Measurements from ENCODE around the gene HRH2. TPM values are rescaled to one million over a fixed set of nuclear protein-coding genes. Genes with fewer than 3 reads are reported as not detected.

The HRH2 gene
- total RNA-seq, 3 donors from 2014 or later (not counting 1 experiment from before 2014, with no cell fraction given): 1.4 to 13.9 (median 3.1) TPM

DNA sequence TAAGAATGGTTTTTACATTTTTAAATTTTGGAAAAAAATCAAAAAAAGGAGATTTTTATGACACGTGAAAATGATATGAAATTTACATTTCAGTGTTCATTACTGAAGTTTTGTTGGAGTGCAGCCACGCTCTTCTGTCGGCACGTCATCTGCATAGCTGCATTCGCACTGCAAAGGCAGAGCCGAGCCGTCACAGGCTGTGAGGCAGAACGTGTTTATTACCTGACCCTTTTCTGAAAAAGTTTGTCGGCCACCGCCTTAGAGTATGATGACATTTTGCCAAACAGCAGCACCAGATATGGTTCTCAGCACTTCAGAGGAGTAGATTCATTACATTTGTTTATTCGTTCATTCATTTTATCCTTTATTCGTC is 24.1 kb downstream of the HRH2 start:
- no peak overlapping the region for H3K4me3 ChIP-seq (ENCODE audit: low read length)
- H3K27ac Mint-ChIP-seq: no peak overlapping the region
- WGBS (ENCODE audit: insufficient coverage): 89% methylated on average over 12 of the region's 12 CpGs

DNA sequence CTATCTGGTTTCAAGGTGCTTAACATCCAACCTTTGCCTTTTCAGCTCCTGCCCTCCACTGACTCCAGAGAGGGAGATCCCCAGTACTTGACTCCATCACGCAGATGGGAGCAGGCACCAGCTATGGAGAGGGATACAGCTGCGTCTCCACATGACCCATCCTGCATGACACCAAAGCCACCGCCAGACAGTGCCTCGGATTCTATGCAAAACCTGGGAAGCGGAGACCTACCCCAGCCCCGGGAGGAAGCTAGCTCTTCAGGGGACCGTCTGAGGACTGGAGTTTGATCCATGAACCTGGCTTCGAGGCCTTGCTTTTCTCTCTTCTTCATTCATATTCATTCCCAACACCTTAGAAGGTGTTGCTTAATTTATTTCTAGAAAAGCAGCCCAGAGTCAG is 24.8 kb downstream of the HRH2 start:
- Histone ChIP-seq H3K36me3 (ENCODE audit: control insufficient read depth, insufficient read depth, low read length) (no peaks in the 10 kb centered on the region), H3K27ac (ENCODE audit: low read length) (no peak overlapping the region), H3K27me3 (ENCODE audit: control insufficient read depth, insufficient read depth, low read length) (no peaks in the 10 kb centered on the region), H3K4me3 (ENCODE audit: low read length) (no peak overlapping the region), H3K4me1 (ENCODE audit: control insufficient read depth, insufficient read depth, low read length) (no peaks in the 10 kb centered on the region), H3K9me3 (ENCODE audit: control insufficient read depth, insufficient read depth, low read length) (no peaks in the 10 kb centered on the region)
- Mint-ChIP-seq H3K36me3 (no peaks in the 10 kb centered on the region), H3K9me3 (no peaks in the 10 kb centered on the region), H3K4me1 (peaks cover 0 to 4% of the 10 kb centered on the region in 2 donors), H3K27me3 (ENCODE audit: low read depth in 2 of 2) (peaks cover 0 to 7% of the 10 kb centered on the region in 2 donors), H3K4me3 (no peak overlapping the region), H3K27ac (no peak overlapping the region)
- TF ChIP-seq, protein P1, sequence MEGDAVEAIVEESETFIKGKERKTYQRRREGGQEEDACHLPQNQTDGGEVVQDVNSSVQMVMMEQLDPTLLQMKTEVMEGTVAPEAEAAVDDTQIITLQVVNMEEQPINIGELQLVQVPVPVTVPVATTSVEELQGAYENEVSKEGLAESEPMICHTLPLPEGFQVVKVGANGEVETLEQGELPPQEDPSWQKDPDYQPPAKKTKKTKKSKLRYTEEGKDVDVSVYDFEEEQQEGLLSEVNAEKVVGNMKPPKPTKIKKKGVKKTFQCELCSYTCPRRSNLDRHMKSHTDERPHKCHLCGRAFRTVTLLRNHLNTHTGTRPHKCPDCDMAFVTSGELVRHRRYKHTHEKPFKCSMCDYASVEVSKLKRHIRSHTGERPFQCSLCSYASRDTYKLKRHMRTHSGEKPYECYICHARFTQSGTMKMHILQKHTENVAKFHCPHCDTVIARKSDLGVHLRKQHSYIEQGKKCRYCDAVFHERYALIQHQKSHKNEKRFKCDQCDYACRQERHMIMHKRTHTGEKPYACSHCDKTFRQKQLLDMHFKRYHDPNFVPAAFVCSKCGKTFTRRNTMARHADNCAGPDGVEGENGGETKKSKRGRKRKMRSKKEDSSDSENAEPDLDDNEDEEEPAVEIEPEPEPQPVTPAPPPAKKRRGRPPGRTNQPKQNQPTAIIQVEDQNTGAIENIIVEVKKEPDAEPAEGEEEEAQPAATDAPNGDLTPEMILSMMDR (IDR thresholded peaks at IDR 0.05): no peak
- ATAC-seq (no peak), DNase-seq (no peak)
- intact Hi-C loops (cut with micrococcal nuclease): no loop called here
- WGBS (ENCODE audit: insufficient coverage): 90% methylated on average over 8 of the region's 8 CpGs

More for the DNA sequence above, 24.1 kb downstream of the HRH2 start:
- H3K9me3 ChIP-seq (ENCODE audit: control insufficient read depth, insufficient read depth, low read length): no peaks in the 10 kb centered on the region
- H3K27me3 ChIP-seq (ENCODE audit: control insufficient read depth, insufficient read depth, low read length): no peaks in the 10 kb centered on the region
- H3K4me3 Mint-ChIP-seq: no peak overlapping the region
- H3K4me1 Mint-ChIP-seq: peaks cover 0 to 5% of the 10 kb centered on the region in 2 donors
- ATAC-seq (no peak), DNase-seq (no peak)
- H3K27ac ChIP-seq (ENCODE audit: low read length): no peak overlapping the region
- H3K27me3 Mint-ChIP-seq (ENCODE audit: low read depth in 2 of 2): peaks cover 0 to 7% of the 10 kb centered on the region in 2 donors
- TF ChIP-seq, protein P1 (IDR thresholded peaks at IDR 0.05): no peak
- H3K9me3 Mint-ChIP-seq: no peaks in the 10 kb centered on the region
- no peaks in the 10 kb centered on the region for H3K36me3 Mint-ChIP-seq
- intact Hi-C loops (cut with micrococcal nuclease): no loop called here
- no peaks in the 10 kb centered on the region for H3K36me3 ChIP-seq (ENCODE audit: control insufficient read depth, insufficient read depth, low read length)
- H3K4me1 ChIP-seq (ENCODE audit: control insufficient read depth, insufficient read depth, low read length): no peaks in the 10 kb centered on the region

DNA sequence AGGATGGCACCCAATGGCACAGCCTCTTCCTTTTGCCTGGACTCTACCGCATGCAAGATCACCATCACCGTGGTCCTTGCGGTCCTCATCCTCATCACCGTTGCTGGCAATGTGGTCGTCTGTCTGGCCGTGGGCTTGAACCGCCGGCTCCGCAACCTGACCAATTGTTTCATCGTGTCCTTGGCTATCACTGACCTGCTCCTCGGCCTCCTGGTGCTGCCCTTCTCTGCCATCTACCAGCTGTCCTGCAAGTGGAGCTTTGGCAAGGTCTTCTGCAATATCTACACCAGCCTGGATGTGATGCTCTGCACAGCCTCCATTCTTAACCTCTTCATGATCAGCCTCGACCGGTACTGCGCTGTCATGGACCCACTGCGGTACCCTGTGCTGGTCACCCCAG is 25.4 kb downstream of the HRH2 start:
- ATAC-seq (no peak), DNase-seq (no peak)
- Histone ChIP-seq H3K9me3 (ENCODE audit: control insufficient read depth, insufficient read depth, low read length) (no peaks in the 10 kb centered on the region), H3K4me1 (ENCODE audit: control insufficient read depth, insufficient read depth, low read length) (no peaks in the 10 kb centered on the region), H3K27me3 (ENCODE audit: control insufficient read depth, insufficient read depth, low read length) (no peaks in the 10 kb centered on the region), H3K27ac (ENCODE audit: low read length) (no peak overlapping the region), H3K4me3 (ENCODE audit: low read length) (no peak overlapping the region), H3K36me3 (ENCODE audit: control insufficient read depth, insufficient read depth, low read length) (no peaks in the 10 kb centered on the region)
- 95% methylated on average over 15 of the region's 15 CpGs for WGBS (ENCODE audit: insufficient coverage)
- Mint-ChIP-seq H3K9me3 (no peaks in the 10 kb centered on the region), H3K36me3 (no peaks in the 10 kb centered on the region), H3K4me1 (no peaks in the 10 kb centered on the region), H3K4me3 (no peak overlapping the region), H3K27ac (no peak overlapping the region), H3K27me3 (ENCODE audit: low read depth in 2 of 2) (peaks cover 0 to 2% of the 10 kb centered on the region in 2 donors)
- TF ChIP-seq, protein P1 (IDR thresholded peaks at IDR 0.05): no peak
- intact Hi-C loops (cut with micrococcal nuclease): no loop called here

DNA sequence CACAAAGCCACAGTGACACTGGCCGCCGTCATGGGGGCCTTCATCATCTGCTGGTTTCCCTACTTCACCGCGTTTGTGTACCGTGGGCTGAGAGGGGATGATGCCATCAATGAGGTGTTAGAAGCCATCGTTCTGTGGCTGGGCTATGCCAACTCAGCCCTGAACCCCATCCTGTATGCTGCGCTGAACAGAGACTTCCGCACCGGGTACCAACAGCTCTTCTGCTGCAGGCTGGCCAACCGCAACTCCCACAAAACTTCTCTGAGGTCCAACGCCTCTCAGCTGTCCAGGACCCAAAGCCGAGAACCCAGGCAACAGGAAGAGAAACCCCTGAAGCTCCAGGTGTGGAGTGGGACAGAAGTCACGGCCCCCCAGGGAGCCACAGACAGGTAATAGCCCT is 26.1 kb downstream of the HRH2 start:
- Histone ChIP-seq H3K9me3 (ENCODE audit: control insufficient read depth, insufficient read depth, low read length) (no peaks in the 10 kb centered on the region), H3K27ac (ENCODE audit: low read length) (no peak overlapping the region), H3K27me3 (ENCODE audit: control insufficient read depth, insufficient read depth, low read length) (no peaks in the 10 kb centered on the region), H3K4me3 (ENCODE audit: low read length) (no peak overlapping the region), H3K36me3 (ENCODE audit: control insufficient read depth, insufficient read depth, low read length) (no peaks in the 10 kb centered on the region), H3K4me1 (ENCODE audit: control insufficient read depth, insufficient read depth, low read length) (no peaks in the 10 kb centered on the region)
- Mint-ChIP-seq H3K4me3 (no peak overlapping the region), H3K27me3 (ENCODE audit: low read depth in 2 of 2) (peaks cover 0 to 2% of the 10 kb centered on the region in 2 donors), H3K4me1 (no peaks in the 10 kb centered on the region), H3K36me3 (no peaks in the 10 kb centered on the region), H3K27ac (no peak overlapping the region), H3K9me3 (no peaks in the 10 kb centered on the region)
- TF ChIP-seq, protein P1 (IDR thresholded peaks at IDR 0.05): no peak
- ATAC-seq: no peak
- intact Hi-C loops (cut with micrococcal nuclease): no loop called here
- no peak for DNase-seq
- WGBS (ENCODE audit: insufficient coverage): 95% methylated on average over 13 of the region's 13 CpGs
